Ovary (tissue), 9 donors: ENCODE measurements around the gene MYOZ3. TPM values are rescaled to one million over a fixed set of nuclear protein-coding genes. Genes with fewer than 3 reads are reported as not detected.
A peak's percentile ranks its signal among the peaks of the same experiment; 100 is the strongest.

Source experiments
- DNase-seq, 5 donors: peaks; one replicate each; pipeline ENCODE4 v3.0.0-alpha.2; 2019 to 2020
- H3K27ac ChIP-seq, 2 donors: fragments of 200-600 bp; one replicate each; pipeline versions ENCODE4 v1.5.1 to v1.8.0; 2019 to 2022
- H3K27me3 ChIP-seq: fragments of 200-600 bp; one replicate; pipeline ENCODE4 v1.8.0; 2022
- H3K36me3 ChIP-seq: fragments of 200-600 bp; sonication (generic); one replicate; pipeline ENCODE4 v1.5.1; 2019
- H3K4me1 ChIP-seq: one replicate; pipeline ENCODE4 v1.8.1; 2013; ENCODE audit warnings: mild to moderate bottlenecking, moderate library complexity; ENCODE audit not compliant: insufficient read depth
- H3K4me3 ChIP-seq: fragments of 200-600 bp; sonication (generic); one replicate; pipeline ENCODE4 v1.5.1; 2017
- H3K9me3 ChIP-seq, 2 donors: fragments of 200-600 bp in 1 of 2; sonication (generic) in 1 of 2; one replicate each; pipeline versions ENCODE4 v1.5.1 to v1.8.1; 2013 to 2019; ENCODE audit warnings: mild to moderate bottlenecking in 1 of 2, moderate library complexity in 1 of 2
- EP300 ChIP-seq: sonication (generic); formaldehyde crosslinking; IDR thresholded peaks from one replicate; pipeline ENCODE4 v1.6.1; 2017; ENCODE audit warnings: antibody characterized with exemption
- POLR2A ChIP-seq: fragments of 450-650 bp; IDR thresholded peaks from one replicate; pipeline ENCODE4 v1.6.1; 2017; ENCODE audit warnings: antibody characterized with exemption, mild to moderate bottlenecking, moderate library complexity
- WGBS, 3 donors: extraction: QIAGEN DNeasy Blood & Tissue Kit in 1 of 3; methylation state at CpG; one replicate each; pipeline versions ENCODE4 v1.1.5 to v1.1.7; 2013 to 2017; 5-methylcytosine and 5-hydroxymethylcytosine counted together
- intact Hi-C, 4 donors: fragments of 100-400 bp; cut with DNase I; formaldehyde crosslinking; loops; one replicate each; pipeline versions ENCODE4 v1.11.0 to v1.15.1; 2022 to 2023
- polyA plus RNA-seq, 2 donors: library from polyadenylated mRNA; stranded (reverse); fragments of 200-250 nt in 1 of 2; fragments of 350-450 nt in 1 of 2; fragmentation: Illumina TruSeq in 1 of 2; extraction: RNeasy Lipid Tissue Mini Kit (QIAGEN cat#74804) in 1 of 2; gene quantifications; one replicate each; pipeline ENCODE4 v1.2.3, GENCODE V29; 2013 to 2014
- total RNA-seq, 7 donors: library from RNA; depleted of rRNA in 2 of 7; stranded (reverse); fragments of >200 nt in 2 of 7; fragmentation: NEBNext Ultra II Directional in 3 of 7; extraction: Animal tissue kit (Norgen Biotek cat#: 25700) in 3 of 7; gene quantifications; one replicate each; pipeline versions ENCODE4 v1.1.0 to v1.2.4, GENCODE V29; 2016 to 2023
- TF ChIP-seq, protein P1 (sequence below), 3 donors: fragments of 450-650 bp in 2 of 3; fragments of 200-600 bp in 1 of 3; IDR thresholded peaks; one replicate each; pipeline versions ENCODE4 v1.5.1 to v1.8.0; 2016 to 2022; ENCODE audit warnings: antibody characterized with exemption in 3 of 3, mild to moderate bottlenecking in 1 of 3
- donor health status: DM: no; HTN: no; CAD: no; lungs with moderate emphysema.
- donor health status: DM: no; HTN: no; CAD: no.
- donor health status: Bipolar disorder and iron deficiency.
- donor health status: DM: yes; HTN: yes; CAD: no.
- donor health status: DM: no; HTN: no; CAD: no.
- donor health status: DM: yes; HTN: yes; CAD: no.

MYOZ3 gene
- total and polyA plus RNA-seq, 9 donors: 0.36 to 2.7 (median 1.6) TPM

DNA sequence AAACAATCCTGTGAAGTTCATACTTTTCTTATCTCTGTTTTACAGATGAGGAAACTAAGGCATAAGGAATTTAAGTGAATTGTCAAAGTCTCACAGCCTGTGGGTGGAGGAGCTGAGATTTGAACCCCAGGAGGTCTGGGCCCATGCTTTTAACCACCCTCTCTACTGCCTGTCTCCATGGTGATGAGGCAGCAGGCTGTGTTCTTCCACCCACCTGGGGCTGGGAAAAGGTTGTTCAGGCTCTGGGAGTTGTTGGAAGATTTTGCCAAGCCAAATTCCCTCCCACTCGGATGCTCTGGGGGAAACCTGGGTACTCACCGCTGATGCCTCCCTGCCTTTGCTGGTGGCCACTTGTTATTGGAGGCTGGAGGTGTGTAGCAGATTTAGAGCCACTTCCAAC lies 38.9 kb upstream of the MYOZ3 start:
- Histone ChIP-seq H3K36me3 (no peaks in the 10 kb centered on the region), H3K27ac (no peak overlapping the region), H3K9me3 (no peaks in the 10 kb centered on the region), H3K4me1 (peaks cover 41% of the 10 kb centered on the region), H3K4me3 (no peak overlapping the region), H3K27me3 (no peaks in the 10 kb centered on the region)
- DNase-seq: no peak
- intact Hi-C loops: no loop called here
- 32 to 53% (median 49%) methylated on average over 2 of the region's 2 CpGs for WGBS, 3 donors
- TF ChIP-seq EP300 (no peak), POLR2A (no peak)
- TF ChIP-seq, protein P1, sequence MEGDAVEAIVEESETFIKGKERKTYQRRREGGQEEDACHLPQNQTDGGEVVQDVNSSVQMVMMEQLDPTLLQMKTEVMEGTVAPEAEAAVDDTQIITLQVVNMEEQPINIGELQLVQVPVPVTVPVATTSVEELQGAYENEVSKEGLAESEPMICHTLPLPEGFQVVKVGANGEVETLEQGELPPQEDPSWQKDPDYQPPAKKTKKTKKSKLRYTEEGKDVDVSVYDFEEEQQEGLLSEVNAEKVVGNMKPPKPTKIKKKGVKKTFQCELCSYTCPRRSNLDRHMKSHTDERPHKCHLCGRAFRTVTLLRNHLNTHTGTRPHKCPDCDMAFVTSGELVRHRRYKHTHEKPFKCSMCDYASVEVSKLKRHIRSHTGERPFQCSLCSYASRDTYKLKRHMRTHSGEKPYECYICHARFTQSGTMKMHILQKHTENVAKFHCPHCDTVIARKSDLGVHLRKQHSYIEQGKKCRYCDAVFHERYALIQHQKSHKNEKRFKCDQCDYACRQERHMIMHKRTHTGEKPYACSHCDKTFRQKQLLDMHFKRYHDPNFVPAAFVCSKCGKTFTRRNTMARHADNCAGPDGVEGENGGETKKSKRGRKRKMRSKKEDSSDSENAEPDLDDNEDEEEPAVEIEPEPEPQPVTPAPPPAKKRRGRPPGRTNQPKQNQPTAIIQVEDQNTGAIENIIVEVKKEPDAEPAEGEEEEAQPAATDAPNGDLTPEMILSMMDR (IDR thresholded peaks at IDR 0.05): no peak

- intact Hi-C loops: no loop called here
- Histone ChIP-seq H3K4me3 (no peak overlapping the region), H3K4me1 (peaks cover 40% of the 10 kb centered on the region), H3K36me3 (no peaks in the 10 kb centered on the region), H3K27me3 (no peaks in the 10 kb centered on the region), H3K9me3 (no peaks in the 10 kb centered on the region), H3K27ac (peak overlapping the region in 1 of 2 donors; percentile 80)
- 59 to 66% (median 63%) methylated on average over 7 of the region's 7 CpGs for WGBS, 3 donors
- no peak for TF ChIP-seq POLR2A
- TF ChIP-seq EP300: no peak
- TF ChIP-seq, protein P1 (IDR thresholded peaks at IDR 0.05): no peak
- peak in 1 of 5 donors; percentile 22 for DNase-seq
Measured at GRCh38 chr5:150623152-150623877, 37.7 kb upstream of the MYOZ3 start.

DNA sequence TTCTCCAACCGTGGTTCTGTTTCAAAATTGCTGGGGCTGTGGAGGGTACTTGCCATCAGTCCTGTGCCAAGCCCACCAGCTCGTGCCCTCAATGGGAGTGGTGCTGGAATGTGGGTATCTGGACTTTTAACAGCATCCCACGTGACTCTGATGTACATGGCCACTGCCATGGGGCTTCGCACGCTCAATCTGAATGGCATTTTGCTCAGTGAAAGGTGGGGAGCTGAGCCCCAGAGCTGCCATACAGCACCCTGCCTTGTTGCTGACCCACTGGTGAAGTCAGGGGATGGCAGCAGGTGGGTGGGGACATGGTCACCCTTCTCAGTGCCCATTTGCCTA lies 37.2 kb upstream of the MYOZ3 start:
- DNase-seq: peak in 1 of 5 donors; percentile 23
- Histone ChIP-seq H3K4me1 (peaks cover 35% of the 10 kb centered on the region), H3K9me3 (no peaks in the 10 kb centered on the region), H3K27me3 (no peaks in the 10 kb centered on the region), H3K27ac (peak overlapping the region; percentile 49 to 80), H3K36me3 (no peaks in the 10 kb centered on the region), H3K4me3 (no peak overlapping the region)
- WGBS, 3 donors: 76 to 80% (median 78%) methylated on average over 5 of the region's 5 CpGs
- intact Hi-C loops: no loop called here
- TF ChIP-seq, protein P1 (IDR thresholded peaks at IDR 0.05): no peak
- TF ChIP-seq POLR2A (no peak), EP300 (no peak)

- Histone ChIP-seq H3K27me3 (no peaks in the 10 kb centered on the region), H3K4me3 (peak overlapping the region; percentile 46), H3K27ac (peak overlapping the region; percentile 76 to 80), H3K4me1 (peaks cover 29% of the 10 kb centered on the region), H3K36me3 (no peaks in the 10 kb centered on the region), H3K9me3 (no peaks in the 10 kb centered on the region)
- peak in 4 of 5 donors; percentile 48 to 60 (median 57) for DNase-seq
- TF ChIP-seq, protein P1 (IDR thresholded peaks at IDR 0.05): no peak
- no peak for TF ChIP-seq POLR2A
- no peak for TF ChIP-seq EP300
- intact Hi-C loops: no loop called here
- WGBS, 3 donors: 2 to 10% (median 4%) methylated on average over 13 to 71 of the region's 74 CpGs
Measured at GRCh38 chr5:150624334-150625163, 36.5 kb upstream of the MYOZ3 start.
